Upper lobe of left lung (tissue), 4 donors: Measurements from ENCODE around the gene ADSS1.

Experiments
- CTCF ChIP-seq, 6 experiments: fragments of 450-650 bp in 4 of 6; fragments of 200-600 bp in 2 of 6; sonication (generic) in 2 of 6; IDR thresholded peaks; one replicate each; pipeline ENCODE4 v1.5.1; 2016 to 2019; ENCODE audit warnings: antibody characterized with exemption in 6 of 6
- EP300 ChIP-seq, 4 donors: sonication (generic); formaldehyde crosslinking; IDR thresholded peaks; one replicate each; pipeline ENCODE4 v1.5.1; 2017; ENCODE audit warnings: antibody characterized with exemption in 4 of 4, control low read depth in 2 of 4
- POLR2A ChIP-seq, 4 donors: fragments of 450-650 bp; IDR thresholded peaks; one replicate each; pipeline ENCODE4 v1.5.1; 2016 to 2017; ENCODE audit warnings: antibody characterized with exemption in 4 of 4, mild to moderate bottlenecking in 2 of 4
- POLR2AphosphoS5 ChIP-seq, 2 donors: sonication (generic); formaldehyde crosslinking; IDR thresholded peaks; one replicate each; pipeline ENCODE4 v1.5.1; 2017; ENCODE audit warnings: antibody characterized with exemption in 2 of 2

DNA sequence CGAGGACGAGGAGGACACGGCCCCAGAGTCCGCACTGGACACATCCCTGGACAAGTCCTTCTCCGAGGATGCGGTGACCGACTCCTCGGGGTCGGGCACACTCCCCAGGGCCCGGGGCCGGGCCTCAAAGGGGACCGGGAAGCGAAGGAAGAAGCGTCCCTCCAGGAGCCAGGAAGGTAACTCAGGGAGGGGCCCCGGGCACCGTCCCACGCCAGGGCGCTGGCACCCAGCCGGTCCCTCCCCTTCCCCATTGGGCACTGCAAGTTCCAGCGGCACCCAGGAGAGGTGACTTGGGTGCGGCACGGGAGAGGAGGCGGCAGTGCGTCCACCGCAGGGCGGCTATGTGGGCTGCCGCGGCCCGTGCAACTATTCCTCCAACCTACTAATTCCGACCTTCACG, 9.3 kb upstream of the ADSS1 start:
- no peak for TF ChIP-seq CTCF (IDR thresholded peaks at IDR 0.05)
- TF ChIP-seq POLR2A (IDR thresholded peaks at IDR 0.05): no peak
- TF ChIP-seq EP300 (IDR thresholded peaks at IDR 0.05): no peak
- TF ChIP-seq POLR2AphosphoS5 (IDR thresholded peaks at IDR 0.05): no peak
